Smooth muscle cell of bladder (primary cell): ENCODE results near the gene MDC1. TPM values are rescaled to one million over a fixed set of nuclear protein-coding genes. Genes with fewer than 3 reads are reported as not detected.

Experiments used
- total RNA-seq: library from RNA; depleted of rRNA; stranded (reverse); fragments of >200 nt; gene quantifications from 2 replicates; pipeline ENCODE4 v1.2.3, GENCODE V29; 2014

Gene MDC1
- total RNA-seq = 2.4 and 3.7 TPM in 2 replicates

GRCh38 chr6:30717129-30717844, at the start of gene MDC1:
Gene MDC1, minus strand, starts transcription at chr6:30717281. Its CDS starts 2,106 bp downstream, at chr6:30715175.

GRCh38 chr6:30744054-30744805, 27.1 kb upstream of the MDC1 start, which contains the start of gene IER3:
Gene IER3, minus strand, starts transcription at chr6:30744547. Its CDS starts 29 bp downstream, at chr6:30744518.

GRCh38 chr6:30742316-30743098, 25.4 kb upstream of the MDC1 start, which contains the start of gene FLOT1:
Gene FLOT1, minus strand, starts transcription at chr6:30742687. Its CDS starts 498 bp downstream, at chr6:30742189.

GRCh38 chr6:30719791-30720737, 3.0 kb upstream of the MDC1 start, which contains the start of gene TUBB:
Gene TUBB, plus strand, starts transcription at chr6:30720352. Its CDS starts 155 bp downstream, at chr6:30720507.

DNA sequence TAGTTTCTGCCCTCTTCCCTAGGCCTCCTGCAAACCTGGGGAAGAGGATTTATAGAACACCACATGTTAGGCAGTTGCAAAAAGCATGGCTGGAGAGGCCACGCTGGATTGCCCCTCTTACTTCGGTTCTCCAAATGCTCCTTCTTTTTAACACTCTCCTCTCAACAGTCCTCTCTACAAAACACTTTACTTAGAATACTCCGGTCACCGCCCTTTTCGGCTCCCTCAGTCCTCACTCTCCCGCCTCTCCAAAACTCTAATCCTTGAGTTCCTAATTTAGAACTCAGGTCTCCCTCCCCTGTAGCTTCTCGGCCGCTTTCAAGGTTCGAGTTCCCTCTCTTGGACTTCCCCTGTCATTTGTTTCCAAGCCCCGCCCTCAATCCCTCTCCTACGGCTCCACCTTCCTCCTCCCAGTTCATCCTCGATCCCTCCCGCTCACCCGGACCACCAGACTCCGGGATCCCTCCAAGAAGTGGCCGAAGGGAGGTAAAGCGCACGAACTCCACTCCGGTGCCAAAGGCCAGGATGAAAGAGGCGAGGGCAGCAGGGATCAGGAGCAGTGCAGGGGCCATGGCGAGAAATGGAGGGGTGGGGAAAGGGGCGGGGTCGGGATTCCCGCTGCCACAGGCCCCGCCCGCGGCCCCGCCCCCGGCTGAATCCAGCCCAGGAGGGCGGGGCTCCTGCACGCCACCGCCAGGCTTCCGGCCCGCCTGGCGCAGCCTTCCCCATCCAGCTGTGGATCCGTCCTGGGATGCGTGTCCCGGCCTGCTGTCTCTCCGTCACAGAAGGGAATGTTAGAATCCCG, 26.5 kb downstream of the MDC1 start, which contains the start of gene NRM:
NRM (minus strand) TSS at position 582 of the 805 bp plus-strand sequence; CDS start at position 572, 10 bp downstream.

DNA sequence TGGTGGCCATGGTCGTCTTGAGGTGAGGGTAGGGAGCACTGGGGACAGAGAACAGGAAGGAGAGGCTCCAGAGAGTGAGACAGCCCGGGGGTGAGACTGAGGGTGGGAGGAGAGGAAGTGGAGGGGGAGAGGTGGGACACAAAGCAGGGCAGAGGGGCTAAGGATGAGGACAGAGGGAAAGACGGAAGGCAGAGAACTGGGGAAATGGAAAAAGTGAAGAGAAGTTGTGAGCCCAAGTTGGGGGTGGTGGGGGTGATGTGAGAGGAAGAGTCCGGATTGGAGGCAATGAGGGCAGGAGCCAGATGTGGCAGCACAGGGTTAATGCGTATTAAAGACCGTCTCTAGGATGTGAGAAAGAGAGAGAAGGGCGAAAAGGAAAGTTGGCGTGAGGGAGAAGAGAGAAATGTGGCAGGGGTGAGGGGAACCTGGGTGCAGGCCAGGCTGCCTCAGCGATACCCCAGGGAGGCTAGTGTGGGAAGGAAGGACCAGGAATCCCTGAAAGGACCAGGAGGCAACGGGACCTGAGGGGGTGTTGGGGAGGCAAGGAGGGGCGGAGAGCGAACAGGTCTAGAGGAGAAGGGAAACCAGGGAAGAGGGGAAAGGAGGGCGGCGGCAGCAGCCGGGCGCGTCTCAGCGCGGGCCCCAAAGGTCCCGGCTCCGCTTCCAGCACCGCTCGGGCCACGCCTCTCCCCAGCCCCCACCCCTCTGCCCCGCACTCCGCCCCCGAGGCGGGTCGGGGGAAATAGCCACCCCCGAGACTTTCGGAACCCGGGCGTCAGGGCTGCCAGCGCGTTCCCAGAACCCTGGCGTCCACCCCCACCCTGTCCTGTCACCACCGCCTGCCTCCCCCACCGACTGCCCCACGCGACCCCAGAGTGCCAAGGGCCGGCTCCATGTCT, 30.8 kb downstream of the MDC1 start, which contains the start of gene PPP1R18:
PPP1R18 (minus strand) TSS at position 637 of the 899 bp plus-strand sequence; CDS start at position 10, 627 bp downstream.

GRCh38 chr6:30672445-30673253, 44.4 kb downstream of the MDC1 start, which contains the start of gene DHX16:
Gene DHX16, minus strand, starts transcription at chr6:30673006. Its CDS starts 165 bp downstream, at chr6:30672841.

Other genes with a start within 250 kb of the MDC1 start
- 206 and 225 TPM in 2 replicates for gene HLA-E, start 227.8 kb downstream of the MDC1 start, total RNA-seq
- 43.5 and 53.8 TPM in 2 replicates for gene GNL1, start 160.8 kb downstream of the MDC1 start, total RNA-seq
- 3.4 and 6.4 TPM in 2 replicates for gene PRR3, start 160.0 kb downstream of the MDC1 start, total RNA-seq
- 33.4 and 59.5 TPM in 2 replicates for gene ABCF1, start 145.8 kb downstream of the MDC1 start, total RNA-seq
- 13.9 and 20.8 TPM in 2 replicates for gene PPP1R10, start 100.0 kb downstream of the MDC1 start, total RNA-seq
- gene MRPS18B, start 99.4 kb downstream of the MDC1 start, total RNA-seq = 36.4 and 46.6 TPM in 2 replicates
- 2.0 and 2.8 TPM in 2 replicates for gene ATAT1, start 90.4 kb downstream of the MDC1 start, total RNA-seq
- 2.0 and 2.7 TPM in 2 replicates for gene C6orf136, start 70.1 kb downstream of the MDC1 start, total RNA-seq
- 35.8 and 43.7 TPM in 2 replicates for gene DHX16, start 44.3 kb downstream of the MDC1 start, total RNA-seq
- gene PPP1R18, start 30.6 kb downstream of the MDC1 start, total RNA-seq = 36.7 and 43.6 TPM in 2 replicates
- gene NRM, start 26.3 kb downstream of the MDC1 start, total RNA-seq = 0.71 and 1.0 TPM in 2 replicates
- 310 and 353 TPM in 2 replicates for gene TUBB, start 3.1 kb upstream of the MDC1 start, total RNA-seq
- gene FLOT1, start 25.4 kb upstream of the MDC1 start, total RNA-seq = 90.2 and 100 TPM in 2 replicates
- 48.9 and 61.3 TPM in 2 replicates for gene IER3, start 27.3 kb upstream of the MDC1 start, total RNA-seq
- 16.2 and 34.9 TPM in 2 replicates for gene DDR1, start 167.2 kb upstream of the MDC1 start, total RNA-seq
- 5.8 and 11.1 TPM in 2 replicates for gene GTF2H4, start 190.9 kb upstream of the MDC1 start, total RNA-seq
- 9.8 and 15.5 TPM in 2 replicates for gene VARS2, start 197.0 kb upstream of the MDC1 start, total RNA-seq
- not detected in 2 replicates for gene SFTA2, start 214.9 kb upstream of the MDC1 start, total RNA-seq
- not detected in 2 replicates for gene MUCL3, start 223.7 kb upstream of the MDC1 start, total RNA-seq